T-helper 1 cell (primary cell): ENCODE measurements around the gene FAXC.
"Not testable (repeated sequence)": the region's sequence is repeated elsewhere in the genome, so short reads cannot be mapped to it uniquely, and the experiment has no call there.

ENCODE experiments used
- DNase-seq, 5 donors: peaks; one replicate each; pipeline ENCODE4 v3.0.0-alpha.2; 2012 to 2020

FAXC gene

GRCh38 chr6:99282479-99283062, 66.9 kb downstream of the FAXC start:
- DNase-seq, result no peak

GRCh38 chr6:99276747-99277146, 72.7 kb downstream of the FAXC start:
- DNase-seq, result no peak

GRCh38 chr6:99270826-99271225, 78.6 kb downstream of the FAXC start:
- DNase-seq, result no peak

GRCh38 chr6:99270030-99270429, 79.4 kb downstream of the FAXC start:
- DNase-seq, result no peak

GRCh38 chr6:99269207-99269606, 80.3 kb downstream of the FAXC start:
- no peak for DNase-seq

GRCh38 chr6:99266996-99267395, 82.5 kb downstream of the FAXC start:
- not testable (repeated sequence) for DNase-seq

- DNase-seq, result not testable (repeated sequence)
Measured at GRCh38 chr6:99265447-99265846, 84.0 kb downstream of the FAXC start.

- no peak for DNase-seq
Measured at GRCh38 chr6:99254616-99255550, 94.6 kb downstream of the FAXC start.

- DNase-seq, result no peak
Measured at GRCh38 chr6:99253271-99253670, 96.2 kb downstream of the FAXC start.

- no peak for DNase-seq
Measured at GRCh38 chr6:99252421-99252820, 97.1 kb downstream of the FAXC start.

- DNase-seq, result no peak
Measured at GRCh38 chr6:99250476-99250875, 99.0 kb downstream of the FAXC start.

- no peak for DNase-seq
Measured at GRCh38 chr6:99246602-99247001, 102.9 kb downstream of the FAXC start.

- no peak for DNase-seq
Measured at GRCh38 chr6:99241905-99242534, 107.5 kb downstream of the FAXC start.

GRCh38 chr6:99236010-99236409, 113.5 kb downstream of the FAXC start:
- DNase-seq, result no peak

GRCh38 chr6:99233219-99233618, 116.3 kb downstream of the FAXC start:
- no peak for DNase-seq

GRCh38 chr6:99232056-99232455, 117.4 kb downstream of the FAXC start:
- no peak for DNase-seq

- DNase-seq, result no peak
Measured at GRCh38 chr6:99225172-99225571, 124.3 kb downstream of the FAXC start.
